DOHH2 (cell line): ENCODE data around the gene AKIP1.

Source experiments
- CTCF ChIP-seq: fragments of 200-600 bp; sonication (generic); IDR thresholded peaks from one replicate; pipeline ENCODE4 v1.5.1; 2014; ENCODE audit warnings: antibody characterized with exemption, mild to moderate bottlenecking, low read depth, low read length; ENCODE audit not compliant: poor library complexity, severe bottlenecking
- EZH2phosphoT487 ChIP-seq: fragments of 200-600 bp; sonication (generic); IDR thresholded peaks from 2 replicates; pipeline ENCODE4 v1.6.1; 2017; ENCODE audit warnings: borderline replicate concordance, mild to moderate bottlenecking, antibody characterized with exemption, low read length, moderate library complexity, mixed read lengths

GRCh38 chr11:8870411-8871170 lies 40.4 kb upstream of the AKIP1 start:
- TF ChIP-seq CTCF, result no peak
- TF ChIP-seq EZH2phosphoT487, result no peak
